Measurements from ENCODE around the gene FRAS1. TPM values are rescaled to one million over a fixed set of nuclear protein-coding genes. Genes with fewer than 3 reads are reported as not detected.

The FRAS1 gene
- total and polyA plus RNA-seq, 2 of the 8 experiments (the other 6 are each of a cell fraction or from before 2014, with no cell fraction given): 38.5 to 109 TPM

DNA sequence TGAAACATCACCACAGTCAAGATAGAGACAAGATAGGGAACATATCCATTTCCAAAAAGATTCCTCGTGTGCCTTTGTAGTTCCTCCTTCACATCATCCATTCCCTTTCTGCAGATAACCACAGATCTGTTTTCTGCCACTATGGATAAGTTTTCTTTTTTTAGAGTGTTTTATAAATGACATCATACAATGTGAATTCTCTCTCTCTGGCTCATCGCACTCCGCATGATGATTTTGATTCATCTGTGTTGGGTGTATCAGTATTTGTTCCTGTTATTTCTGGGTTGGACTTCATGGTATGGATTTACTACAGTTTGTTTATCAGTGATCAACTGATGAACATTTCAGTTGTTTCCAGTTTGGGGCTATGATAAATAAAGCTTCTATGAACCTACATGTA lies 471.2 kb downstream of the FRAS1 start (continued):
- TF ChIP-seq SRF (IDR thresholded peaks at IDR 0.05; ENCODE audit: low read depth, low read length): no peak
- TF ChIP-seq USF2 (IDR thresholded peaks at IDR 0.05; ENCODE audit: low read length): no peak
- TF ChIP-seq RXRA (IDR thresholded peaks at IDR 0.05; ENCODE audit: insufficient read depth, low read depth, low read length): no peak
- no peak for TF ChIP-seq ATF3 (IDR thresholded peaks at IDR 0.05; ENCODE audit: insufficient read depth, low read depth, low read length)
- no peak for TF ChIP-seq TBP (IDR thresholded peaks at IDR 0.05; ENCODE audit: low read depth, low read length)
- no peak for TF ChIP-seq POLR2A (IDR thresholded peaks at IDR 0.05; ENCODE audit: control extremely low read depth in 1 of 2, low read depth in 2 of 2, low read length in 2 of 2)
- TF ChIP-seq RFX5 (IDR thresholded peaks at IDR 0.05; ENCODE audit: borderline replicate concordance, low read depth, low read length): no peak
- TF ChIP-seq KDM1A (IDR thresholded peaks at IDR 0.05; ENCODE audit: borderline replicate concordance, low read length): no peak
- no peak for TF ChIP-seq JUN (IDR thresholded peaks at IDR 0.05; ENCODE audit: low read depth, low read length)

Measured in H1 (cell line).